HCT116 (cell line): Measurements from ENCODE around the gene DNAAF5.

ENCODE experiments used
- CEBPB ChIP-seq: IDR thresholded peaks from 2 replicates; pipeline ENCODE4 v1.6.1; 2012; ENCODE audit warnings: low read depth
- EGR1 ChIP-seq: IDR thresholded peaks from 2 replicates; pipeline ENCODE4 v1.6.1; 2012; ENCODE audit warnings: low read depth
- POLR2A ChIP-seq: IDR thresholded peaks from 2 replicates; pipeline ENCODE4 v1.7.0; 2011; ENCODE audit warnings: borderline replicate concordance; ENCODE audit not compliant: insufficient read depth, insufficient read length; ENCODE audit errors: extremely low read depth
- TF ChIP-seq, protein P1 (sequence below), 3 experiments: fragments of 200-600 bp in 1 of 3; sonication (generic) in 1 of 3; IDR thresholded peaks in 2 of 3; conservative IDR thresholded peaks in 1 of 3; 2 replicates each; pipeline ENCODE4 v1.5.1; 2012 to 2017; ENCODE audit warnings: low read depth in 2 of 3, low read length in 2 of 3, antibody characterized with exemption in 1 of 3, borderline replicate concordance in 1 of 3, control low read depth in 1 of 3, mild to moderate bottlenecking in 1 of 3, mixed read lengths in 1 of 3, mixed run types in 1 of 3, moderate library complexity in 1 of 3; ENCODE audit not compliant: insufficient read depth in 1 of 3

DNA sequence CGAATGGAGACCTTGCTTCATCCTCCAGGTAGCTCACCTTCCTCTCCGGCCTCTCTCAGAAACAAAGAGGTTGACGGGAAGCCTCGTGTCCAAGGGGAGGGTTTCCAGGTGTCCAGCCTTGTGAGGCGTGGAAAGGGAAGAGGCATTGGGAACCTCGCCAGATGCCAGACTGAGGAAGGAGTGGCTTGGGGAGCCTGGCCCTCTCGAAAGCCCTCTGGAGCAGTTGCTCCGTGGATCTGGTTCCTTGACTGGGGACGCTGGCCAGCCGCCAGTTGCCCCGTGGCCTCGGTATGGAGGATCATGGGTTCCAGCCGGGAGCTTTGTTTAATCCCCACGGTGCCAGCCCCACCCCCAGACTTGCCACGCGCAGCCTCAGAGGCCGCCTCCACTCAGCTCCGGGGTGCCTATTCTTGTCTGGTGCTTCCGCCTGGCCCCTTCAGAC lies 75.5 kb downstream of the DNAAF5 start:
- TF ChIP-seq, protein P1, sequence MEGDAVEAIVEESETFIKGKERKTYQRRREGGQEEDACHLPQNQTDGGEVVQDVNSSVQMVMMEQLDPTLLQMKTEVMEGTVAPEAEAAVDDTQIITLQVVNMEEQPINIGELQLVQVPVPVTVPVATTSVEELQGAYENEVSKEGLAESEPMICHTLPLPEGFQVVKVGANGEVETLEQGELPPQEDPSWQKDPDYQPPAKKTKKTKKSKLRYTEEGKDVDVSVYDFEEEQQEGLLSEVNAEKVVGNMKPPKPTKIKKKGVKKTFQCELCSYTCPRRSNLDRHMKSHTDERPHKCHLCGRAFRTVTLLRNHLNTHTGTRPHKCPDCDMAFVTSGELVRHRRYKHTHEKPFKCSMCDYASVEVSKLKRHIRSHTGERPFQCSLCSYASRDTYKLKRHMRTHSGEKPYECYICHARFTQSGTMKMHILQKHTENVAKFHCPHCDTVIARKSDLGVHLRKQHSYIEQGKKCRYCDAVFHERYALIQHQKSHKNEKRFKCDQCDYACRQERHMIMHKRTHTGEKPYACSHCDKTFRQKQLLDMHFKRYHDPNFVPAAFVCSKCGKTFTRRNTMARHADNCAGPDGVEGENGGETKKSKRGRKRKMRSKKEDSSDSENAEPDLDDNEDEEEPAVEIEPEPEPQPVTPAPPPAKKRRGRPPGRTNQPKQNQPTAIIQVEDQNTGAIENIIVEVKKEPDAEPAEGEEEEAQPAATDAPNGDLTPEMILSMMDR (IDR thresholded peaks at IDR 0.05 in 2 of 3, conservative IDR thresholded peaks at IDR 0.05 in 1 of 3; ENCODE audit: borderline replicate concordance in 1 of 3, insufficient read depth in 1 of 3, low read depth in 2 of 3, low read length in 2 of 3): no peak
- TF ChIP-seq CEBPB: no peak
- no peak for TF ChIP-seq POLR2A
- no peak for TF ChIP-seq EGR1
